PFSK-1 (cell line): Measurements from ENCODE around the gene KRTAP4-7.

ENCODE experiments used
- FOXP2 ChIP-seq: optimal IDR thresholded peaks from 2 replicates; pipeline ENCODE3; 2011; ENCODE audit warnings: borderline replicate concordance, control low read depth, inconsistent platforms; ENCODE audit not compliant: insufficient read depth; ENCODE audit errors: extremely low read length, extremely low read depth
- POLR2AphosphoS5 ChIP-seq: IDR thresholded peaks from 2 replicates; pipeline ENCODE4 v1.6.1; 2012; ENCODE audit warnings: low read depth, mild to moderate bottlenecking, control low read depth, low read length, moderate library complexity
- SIN3A ChIP-seq: IDR thresholded peaks from 2 replicates; pipeline ENCODE4 v1.6.1; 2012; ENCODE audit warnings: mild to moderate bottlenecking, low read length, moderate library complexity, borderline replicate concordance; ENCODE audit not compliant: insufficient read depth
- TAF1 ChIP-seq: IDR thresholded peaks from 2 replicates; pipeline ENCODE4 v1.6.1; 2012; ENCODE audit warnings: low read length, control low read depth, borderline replicate concordance; ENCODE audit not compliant: insufficient read depth
- TF ChIP-seq, protein P1 (sequence below), 2 experiments: IDR thresholded peaks; 2 replicates each; pipeline versions ENCODE4 v1.6.1 to v1.8.0; 2011 to 2012; ENCODE audit warnings: low read depth in 2 of 2, low read length in 2 of 2, control low read depth in 1 of 2, inconsistent platforms in 1 of 2, mild to moderate bottlenecking in 1 of 2, moderate library complexity in 1 of 2; ENCODE audit not compliant: insufficient read depth in 1 of 2

KRTAP4-7 gene

DNA sequence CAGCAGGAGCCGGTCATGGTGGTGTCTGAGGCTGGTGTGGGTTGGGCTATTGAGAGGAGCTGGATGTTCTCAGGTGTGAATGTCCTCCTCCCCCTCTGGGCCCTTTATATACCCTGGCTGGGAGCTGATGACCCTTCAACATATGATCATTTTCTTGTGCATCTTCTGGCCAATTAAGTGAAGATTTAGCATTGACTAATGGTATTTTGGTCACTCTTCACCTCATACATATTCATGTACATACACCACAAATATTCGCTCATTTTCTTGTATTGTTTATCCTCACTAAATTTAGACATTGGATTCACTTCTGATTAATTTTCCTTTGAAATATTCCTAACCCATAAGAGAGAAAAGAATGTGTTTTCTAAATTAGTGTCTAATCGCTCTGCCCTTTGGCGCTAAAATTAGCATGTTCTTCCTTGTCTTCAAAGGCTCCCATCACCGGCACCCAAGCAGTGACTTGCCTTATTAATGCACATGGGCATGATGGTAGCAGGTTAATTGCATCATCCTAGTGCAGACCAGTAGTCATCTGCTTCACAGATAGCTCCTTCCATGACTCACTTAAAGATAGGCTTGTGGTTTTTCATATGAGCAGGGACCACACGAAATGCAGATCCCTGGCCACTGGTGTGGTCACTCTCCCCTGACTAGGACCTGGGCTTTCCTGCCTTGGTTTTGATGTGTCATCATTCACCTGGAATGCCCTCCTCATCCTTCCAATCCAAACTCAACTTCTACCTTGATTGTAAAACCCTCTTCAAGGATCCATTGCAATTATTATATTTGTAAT is 17.9 kb upstream of the KRTAP4-7 start, which contains the start of gene KRTAP2-4:
Gene KRTAP2-4 (minus strand): TSS at position 51 of the 796 bp plus-strand sequence. CDS start 34 bp downstream, at position 17.
- TF ChIP-seq, protein P1, sequence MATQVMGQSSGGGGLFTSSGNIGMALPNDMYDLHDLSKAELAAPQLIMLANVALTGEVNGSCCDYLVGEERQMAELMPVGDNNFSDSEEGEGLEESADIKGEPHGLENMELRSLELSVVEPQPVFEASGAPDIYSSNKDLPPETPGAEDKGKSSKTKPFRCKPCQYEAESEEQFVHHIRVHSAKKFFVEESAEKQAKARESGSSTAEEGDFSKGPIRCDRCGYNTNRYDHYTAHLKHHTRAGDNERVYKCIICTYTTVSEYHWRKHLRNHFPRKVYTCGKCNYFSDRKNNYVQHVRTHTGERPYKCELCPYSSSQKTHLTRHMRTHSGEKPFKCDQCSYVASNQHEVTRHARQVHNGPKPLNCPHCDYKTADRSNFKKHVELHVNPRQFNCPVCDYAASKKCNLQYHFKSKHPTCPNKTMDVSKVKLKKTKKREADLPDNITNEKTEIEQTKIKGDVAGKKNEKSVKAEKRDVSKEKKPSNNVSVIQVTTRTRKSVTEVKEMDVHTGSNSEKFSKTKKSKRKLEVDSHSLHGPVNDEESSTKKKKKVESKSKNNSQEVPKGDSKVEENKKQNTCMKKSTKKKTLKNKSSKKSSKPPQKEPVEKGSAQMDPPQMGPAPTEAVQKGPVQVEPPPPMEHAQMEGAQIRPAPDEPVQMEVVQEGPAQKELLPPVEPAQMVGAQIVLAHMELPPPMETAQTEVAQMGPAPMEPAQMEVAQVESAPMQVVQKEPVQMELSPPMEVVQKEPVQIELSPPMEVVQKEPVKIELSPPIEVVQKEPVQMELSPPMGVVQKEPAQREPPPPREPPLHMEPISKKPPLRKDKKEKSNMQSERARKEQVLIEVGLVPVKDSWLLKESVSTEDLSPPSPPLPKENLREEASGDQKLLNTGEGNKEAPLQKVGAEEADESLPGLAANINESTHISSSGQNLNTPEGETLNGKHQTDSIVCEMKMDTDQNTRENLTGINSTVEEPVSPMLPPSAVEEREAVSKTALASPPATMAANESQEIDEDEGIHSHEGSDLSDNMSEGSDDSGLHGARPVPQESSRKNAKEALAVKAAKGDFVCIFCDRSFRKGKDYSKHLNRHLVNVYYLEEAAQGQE (IDR thresholded peaks at IDR 0.05; ENCODE audit: insufficient read depth in 1 of 2, low read depth in 2 of 2, low read length in 2 of 2): no peak
- no peak for TF ChIP-seq POLR2AphosphoS5
- no peak for TF ChIP-seq FOXP2
- TF ChIP-seq SIN3A: no peak
- TF ChIP-seq TAF1: no peak

- no peak for TF ChIP-seq FOXP2
- TF ChIP-seq TAF1: no peak
- TF ChIP-seq POLR2AphosphoS5: no peak
Measured at GRCh38 chr17:41067281-41067680, 16.7 kb upstream of the KRTAP4-7 start.

DNA sequence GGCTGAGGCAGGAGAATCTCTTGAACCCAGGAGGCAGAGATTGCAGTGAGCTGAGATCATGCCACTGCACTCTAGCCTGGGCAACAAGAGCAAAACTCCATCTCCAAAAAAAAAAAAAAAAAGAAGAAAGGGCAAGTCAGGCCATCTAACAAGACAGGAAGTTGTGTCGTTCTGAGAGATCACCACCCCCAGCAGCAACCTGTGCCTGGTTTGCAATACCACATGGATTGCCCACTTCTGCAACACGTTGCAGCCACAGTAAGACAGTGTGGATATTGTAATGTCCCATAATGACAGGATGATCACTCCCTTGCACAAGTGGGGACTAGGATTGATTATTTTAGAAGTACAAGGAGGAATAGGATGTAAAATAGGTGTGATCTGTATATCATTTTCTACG is 14.9 kb upstream of the KRTAP4-7 start:
- no peak for TF ChIP-seq TAF1
- TF ChIP-seq POLR2AphosphoS5: no peak

GRCh38 chr17:41071606-41072360 is 12.2 kb upstream of the KRTAP4-7 start:
- TF ChIP-seq SIN3A: no peak
- TF ChIP-seq TAF1: no peak

GRCh38 chr17:41073676-41074075 is 10.3 kb upstream of the KRTAP4-7 start:
- TF ChIP-seq TAF1: no peak
- TF ChIP-seq SIN3A: no peak
- TF ChIP-seq, protein P1 (IDR thresholded peaks at IDR 0.05; ENCODE audit: insufficient read depth in 1 of 2, low read depth in 2 of 2, low read length in 2 of 2): no peak

GRCh38 chr17:41076788-41077187 is 7.2 kb upstream of the KRTAP4-7 start:
- TF ChIP-seq FOXP2: no peak
- TF ChIP-seq SIN3A: no peak
- TF ChIP-seq TAF1: no peak
- no peak for TF ChIP-seq POLR2AphosphoS5
- TF ChIP-seq, protein P1 (IDR thresholded peaks at IDR 0.05; ENCODE audit: insufficient read depth in 1 of 2, low read depth in 2 of 2, low read length in 2 of 2): no peak
